Measurements from ENCODE around the gene LINGO3.

Gene LINGO3

GRCh38 chr19:2339644-2340310 lies 31.8 kb upstream of the LINGO3 start:
- DNase-seq = no peak

- DNase-seq = no peak
Measured at GRCh38 chr19:2338751-2339643, 31.0 kb upstream of the LINGO3 start.

GRCh38 chr19:2338055-2338615 lies 30.2 kb upstream of the LINGO3 start:
- DNase-seq = no peak

GRCh38 chr19:2337329-2337707 lies 29.4 kb upstream of the LINGO3 start:
- DNase-seq = no peak

GRCh38 chr19:2336528-2337328 lies 28.8 kb upstream of the LINGO3 start:
- no peak for DNase-seq

DNA sequence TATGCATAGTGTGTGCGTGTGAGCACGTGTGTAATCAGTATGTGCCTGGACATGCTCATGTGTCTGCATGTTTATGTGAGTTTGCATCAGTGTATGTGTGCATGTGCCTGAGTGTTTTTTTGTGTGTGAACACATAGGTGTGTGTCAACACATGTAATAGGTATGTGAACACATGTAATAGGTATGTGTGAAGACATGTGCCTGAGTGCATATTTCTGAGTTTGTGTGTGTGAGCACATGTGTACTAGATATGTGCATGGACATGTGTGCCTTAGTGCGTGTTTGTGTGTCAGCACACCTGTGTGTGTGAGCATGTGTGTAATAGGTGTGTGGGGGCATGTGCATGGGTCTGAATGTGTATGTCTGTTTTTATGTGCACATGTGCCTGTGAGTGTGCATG lies 27.9 kb upstream of the LINGO3 start:
- no peak for DNase-seq

DNA sequence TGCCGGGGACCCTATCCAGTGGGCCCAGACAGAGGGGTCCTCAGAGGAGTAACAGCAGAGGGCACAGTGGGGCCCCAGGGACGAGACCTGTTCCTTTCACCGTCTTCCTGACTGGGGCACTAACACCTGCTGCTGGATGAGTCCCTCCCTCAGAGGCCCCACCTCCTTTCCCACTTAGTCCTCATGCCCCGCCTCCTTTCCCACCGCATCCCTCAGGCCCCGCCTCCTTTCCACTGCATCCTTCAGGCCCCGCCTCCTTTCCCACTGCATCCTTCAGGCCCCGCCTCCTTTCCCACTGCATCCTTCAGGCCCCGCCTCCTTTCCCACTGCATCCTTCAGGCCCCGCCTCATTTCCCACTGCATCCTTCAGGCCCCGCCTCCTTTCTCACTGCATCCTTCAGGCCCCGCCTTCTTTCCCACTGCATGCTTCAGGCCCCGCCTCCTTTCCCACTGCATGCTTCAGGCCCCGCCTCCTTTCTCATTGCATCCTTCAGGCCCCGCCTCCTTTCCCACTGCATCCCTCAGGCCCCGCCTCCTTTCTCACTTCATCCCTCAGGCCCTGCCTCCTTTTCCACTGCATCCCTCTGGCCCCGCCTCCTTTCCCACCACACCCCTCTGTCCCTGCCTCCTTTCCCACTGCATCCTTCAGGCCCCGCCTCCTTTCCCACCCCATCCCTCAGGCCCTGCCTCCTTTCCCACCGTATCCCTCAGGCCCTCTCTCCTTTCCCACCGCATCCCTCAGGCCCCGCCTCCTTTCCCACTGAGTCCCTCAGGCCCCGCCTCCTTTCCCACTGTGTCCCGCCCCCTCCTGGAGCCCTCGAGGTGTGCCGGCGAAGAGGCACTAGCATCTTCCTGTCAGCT lies 27.3 kb upstream of the LINGO3 start:
- DNase-seq = no peak

DNA sequence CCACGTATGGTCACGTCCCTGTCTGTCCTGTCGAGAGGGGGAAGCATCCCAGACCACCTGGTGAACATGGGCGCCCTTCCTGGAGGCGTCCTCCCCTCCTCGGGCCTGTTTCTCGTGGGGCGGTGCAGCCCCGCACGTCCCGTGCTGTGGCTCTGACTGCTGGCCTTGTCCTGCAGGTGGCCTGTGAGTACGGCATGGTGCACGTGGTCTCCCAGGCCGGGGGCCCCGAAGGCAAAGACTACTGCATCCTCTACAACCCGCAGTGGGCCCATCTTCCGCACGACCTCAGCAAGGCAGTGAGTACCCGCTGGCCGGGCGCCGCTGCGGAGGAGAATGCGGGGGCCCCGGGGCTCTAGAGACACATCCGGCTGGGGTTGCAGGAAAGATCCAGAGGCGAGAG lies 26.5 kb upstream of the LINGO3 start:
- no peak for DNase-seq

- DNase-seq = no peak
Measured at GRCh38 chr19:2333807-2334211, 25.9 kb upstream of the LINGO3 start.

DNA sequence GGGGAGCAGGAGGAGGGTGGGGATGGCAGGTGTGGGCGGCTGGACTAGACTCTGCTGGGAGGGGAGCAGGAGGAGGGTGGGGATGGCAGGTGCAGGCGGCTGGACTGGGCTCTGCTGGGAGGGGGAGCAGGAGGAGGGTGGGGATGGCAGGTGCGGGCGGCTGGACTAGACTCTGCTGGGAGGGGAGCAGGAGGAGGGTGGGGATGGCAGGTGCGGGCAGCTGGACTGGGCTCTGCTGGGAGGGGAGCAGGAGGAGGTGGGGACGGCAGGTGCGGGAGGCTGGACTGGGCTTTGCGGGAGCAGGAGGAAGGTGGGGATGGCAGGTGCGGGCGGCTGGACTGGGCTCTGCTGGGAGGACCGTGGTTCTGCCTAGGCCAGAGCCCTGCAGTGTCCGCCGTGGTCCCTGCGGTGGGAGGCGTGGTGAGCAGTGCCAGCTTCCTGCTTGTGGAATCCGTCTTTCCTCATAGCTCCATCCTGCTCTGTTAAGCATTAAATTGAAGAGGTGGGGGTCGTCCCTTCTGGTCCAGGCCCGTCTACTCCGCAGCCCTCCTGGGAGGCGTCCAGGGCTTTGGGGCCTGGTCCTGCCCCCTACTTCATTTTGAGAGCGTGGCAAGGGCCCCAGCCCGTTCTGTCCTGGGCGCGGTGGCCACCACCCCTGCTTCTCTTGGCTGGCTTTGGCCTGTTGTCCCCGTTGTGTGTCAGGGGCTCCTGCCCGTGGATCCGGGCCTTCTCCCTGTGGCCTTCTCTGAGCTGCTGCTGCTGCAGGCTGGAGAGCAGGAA lies 25.3 kb upstream of the LINGO3 start:
- DNase-seq = no peak

DNA sequence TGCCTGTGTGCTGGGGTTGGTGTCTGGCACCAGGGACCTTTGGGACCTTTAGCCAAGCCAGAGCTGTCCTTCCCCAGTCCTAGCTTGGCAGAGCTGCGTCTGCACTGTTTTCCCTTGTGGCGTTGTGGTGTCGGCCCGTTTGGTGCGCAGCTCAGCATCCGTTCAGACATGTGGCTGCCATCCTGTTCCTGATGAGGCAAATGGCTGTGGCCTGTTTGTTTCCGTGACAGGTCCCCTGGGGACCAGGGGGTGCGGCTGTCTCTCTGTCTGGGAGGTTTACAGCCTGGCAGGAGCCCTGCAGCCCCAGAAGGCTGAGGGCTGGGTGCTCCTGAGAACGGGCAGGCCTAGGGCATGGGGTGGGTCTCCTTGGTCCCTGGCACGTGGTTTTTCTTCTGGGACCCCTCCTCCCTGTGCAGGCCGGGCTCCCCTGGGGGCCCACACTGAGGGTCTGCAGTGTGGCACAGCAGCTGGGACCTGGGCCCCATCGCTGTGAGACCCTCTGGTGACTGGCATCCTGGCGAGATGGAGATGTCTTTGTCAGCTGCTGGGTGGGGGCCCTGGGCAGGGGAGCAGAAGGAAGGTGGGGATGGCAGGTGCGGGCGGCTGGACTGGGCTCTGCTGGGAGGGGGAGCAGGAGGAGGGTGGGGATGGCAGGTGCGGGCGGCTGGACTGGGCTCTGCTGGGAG lies 24.5 kb upstream of the LINGO3 start:
- DNase-seq = no peak

DNA sequence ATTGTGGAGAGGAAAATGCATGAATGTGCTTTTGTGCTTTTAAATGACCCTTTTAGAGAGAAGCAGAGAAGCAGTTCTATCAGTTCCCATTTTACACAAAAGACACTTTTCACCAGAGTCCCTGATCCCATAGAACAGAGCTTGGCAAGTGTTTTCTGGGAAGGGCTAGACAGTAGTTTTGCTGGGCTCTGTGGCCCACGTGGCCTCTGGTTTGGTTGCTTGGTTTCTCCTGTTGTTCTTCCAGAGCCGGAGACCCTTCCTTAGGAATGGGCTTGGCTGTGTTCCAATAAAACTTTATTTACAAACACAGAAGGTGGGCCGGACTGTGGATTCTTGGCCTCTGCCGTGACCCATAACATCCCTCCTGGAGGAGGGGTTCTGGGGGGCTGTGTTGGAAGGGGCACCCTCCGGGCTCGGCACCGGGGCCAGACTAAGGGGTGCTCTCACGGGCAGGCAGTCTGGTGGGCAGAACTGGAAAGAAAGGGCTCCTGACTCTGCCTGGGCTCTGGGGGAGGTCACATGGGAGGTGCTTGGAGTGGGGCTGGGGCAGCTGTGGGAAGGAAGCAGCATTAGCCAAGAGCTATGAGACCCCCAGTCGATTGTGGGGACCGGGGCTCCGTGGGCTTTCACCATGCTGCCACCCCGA lies 23.8 kb upstream of the LINGO3 start:
- DNase-seq = no peak

GRCh38 chr19:2330632-2331284 lies 22.8 kb upstream of the LINGO3 start:
- DNase-seq = no peak

- DNase-seq = no peak
Measured at GRCh38 chr19:2330255-2330631, 22.3 kb upstream of the LINGO3 start.

- DNase-seq = no peak
Measured at GRCh38 chr19:2329501-2329916, 21.6 kb upstream of the LINGO3 start.

- DNase-seq = no peak
Measured at GRCh38 chr19:2329149-2329478, 21.2 kb upstream of the LINGO3 start.

DNA sequence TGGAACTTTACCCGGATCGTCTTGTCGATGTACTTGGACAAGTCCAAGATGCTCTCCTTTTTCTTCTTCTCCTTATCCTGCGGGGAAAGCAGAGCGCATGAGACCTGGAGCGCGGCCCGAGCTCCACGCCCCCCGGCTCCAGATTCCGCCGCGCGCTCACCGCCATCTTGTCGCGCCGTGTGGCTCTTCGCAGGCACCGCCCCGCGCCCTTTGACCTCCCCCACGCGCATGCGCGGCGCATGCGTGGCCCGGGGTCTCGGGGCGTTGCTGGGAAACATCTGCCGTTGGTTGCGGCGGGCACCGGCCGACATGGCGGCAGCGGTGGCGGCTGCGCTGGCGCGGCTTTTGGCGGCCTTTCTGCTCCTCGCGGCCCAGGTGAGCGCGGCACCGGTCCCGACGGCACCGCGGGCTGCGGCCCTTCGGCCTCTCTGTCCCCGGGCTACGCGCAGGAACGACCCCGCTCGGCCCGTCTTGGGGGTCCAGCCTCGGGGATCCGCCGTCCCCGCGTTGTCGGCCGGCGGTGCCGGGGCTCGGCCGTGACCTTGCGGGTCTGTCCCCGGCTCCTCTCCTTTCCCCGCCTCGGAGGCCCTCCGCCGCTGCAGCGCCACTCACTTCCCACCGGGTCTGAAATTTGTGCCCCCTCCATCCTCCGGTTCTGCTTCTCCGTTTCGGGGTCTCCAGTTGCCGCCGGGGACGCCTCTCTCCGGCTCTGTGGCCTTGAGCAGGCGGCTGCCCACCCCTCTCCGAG lies 20.6 kb upstream of the LINGO3 start, which contains the start of the genes LSM7 and SPPL2B:
LSM7 (minus strand) TSS at position 186 of the 748 bp plus-strand sequence; CDS start at position 166, 20 bp downstream.
SPPL2B (plus strand) TSS at position 284 of the 748 bp plus-strand sequence; CDS start at position 310, 26 bp downstream.
- peak; percentile 79 for DNase-seq

- DNase-seq = peak; percentile 39
Measured at GRCh38 chr19:2327773-2328400, 19.9 kb upstream of the LINGO3 start.

Measured in NCI-H446 treated with DMSO at 0.1 percent for 48 hours (cell line).